Activated CD4-positive, alpha-beta T cell treated with anti-CD3 and anti-CD28 coated beads, Interleukin-2, amount 50 U/mL, for 1 hour (primary cell): ENCODE results near the gene PEX14.
"Not testable (repeated sequence)": the region's sequence is repeated elsewhere in the genome, so short reads cannot be mapped to it uniquely, and the experiment has no call there.

ENCODE experiments used
- DNase-seq: peaks from one replicate; pipeline ENCODE4 v3.0.0-alpha.2; 2020

Gene PEX14

GRCh38 chr1:10474613-10475507 is at the start of gene PEX14:
Gene PEX14, plus strand, starts transcription at chr1:10474950. Its CDS starts 17 bp downstream, at chr1:10474967.
- peak; percentile 81 for DNase-seq

- DNase-seq: not testable (repeated sequence)
Measured at GRCh38 chr1:10425826-10426534, 48.8 kb upstream of the PEX14 start.

GRCh38 chr1:10426535-10426848 is 48.3 kb upstream of the PEX14 start:
- not testable (repeated sequence) for DNase-seq

- no peak for DNase-seq
Measured at GRCh38 chr1:10428984-10429383, 45.8 kb upstream of the PEX14 start.

- peak; percentile 9 for DNase-seq
Measured at GRCh38 chr1:10429868-10430215, 44.9 kb upstream of the PEX14 start.

GRCh38 chr1:10430216-10431069 is 44.3 kb upstream of the PEX14 start, which contains the start of gene CENPS:
Gene CENPS, plus strand, starts transcription at chr1:10430433. Its CDS starts 85 bp downstream, at chr1:10430518.
- DNase-seq: peak; percentile 84

GRCh38 chr1:10431070-10431730 is 43.5 kb upstream of the PEX14 start:
- DNase-seq: no peak

GRCh38 chr1:10432910-10433700 is 41.6 kb upstream of the PEX14 start:
- no peak for DNase-seq

GRCh38 chr1:10433790-10434189 is 41.0 kb upstream of the PEX14 start:
- no peak for DNase-seq

GRCh38 chr1:10434590-10434989 is 40.2 kb upstream of the PEX14 start:
- no peak for DNase-seq

GRCh38 chr1:10437052-10437451 is 37.7 kb upstream of the PEX14 start:
- DNase-seq: no peak

- DNase-seq: no peak
Measured at GRCh38 chr1:10438677-10439163, 36.0 kb upstream of the PEX14 start.

GRCh38 chr1:10440305-10440704 is 34.4 kb upstream of the PEX14 start:
- no peak for DNase-seq

- no peak for DNase-seq
Measured at GRCh38 chr1:10440794-10441193, 34.0 kb upstream of the PEX14 start.

- no peak for DNase-seq
Measured at GRCh38 chr1:10444248-10444647, 30.5 kb upstream of the PEX14 start.

GRCh38 chr1:10444795-10445397 is 29.9 kb upstream of the PEX14 start:
- no peak for DNase-seq

- no peak for DNase-seq
Measured at GRCh38 chr1:10446790-10447422, 27.8 kb upstream of the PEX14 start.

GRCh38 chr1:10449751-10450150 is 25.0 kb upstream of the PEX14 start, which contains the start of gene CORT:
Gene CORT, plus strand, starts transcription at chr1:10450031. Its CDS starts 193 bp downstream, at chr1:10450224.
- DNase-seq: no peak

GRCh38 chr1:10450156-10450814 is 24.5 kb upstream of the PEX14 start:
- DNase-seq: no peak

GRCh38 chr1:10450836-10451235 is 23.9 kb upstream of the PEX14 start:
- DNase-seq: no peak
